Stimulated activated CD4-positive, alpha-beta T cell treated with anti-CD3 and anti-CD28 coated beads, Interleukin-12 subunit alpha, Interleukin-12 subunit beta, amount 100 ng/mL, for 24 hours (primary cell): ENCODE results near the gene NFATC4.

ENCODE experiments used
- DNase-seq, 2 experiments: peaks; one replicate each; pipeline ENCODE4 v3.0.0-alpha.2; 2020; ENCODE audit warnings: low read depth in 2 of 2

The NFATC4 gene

DNA sequence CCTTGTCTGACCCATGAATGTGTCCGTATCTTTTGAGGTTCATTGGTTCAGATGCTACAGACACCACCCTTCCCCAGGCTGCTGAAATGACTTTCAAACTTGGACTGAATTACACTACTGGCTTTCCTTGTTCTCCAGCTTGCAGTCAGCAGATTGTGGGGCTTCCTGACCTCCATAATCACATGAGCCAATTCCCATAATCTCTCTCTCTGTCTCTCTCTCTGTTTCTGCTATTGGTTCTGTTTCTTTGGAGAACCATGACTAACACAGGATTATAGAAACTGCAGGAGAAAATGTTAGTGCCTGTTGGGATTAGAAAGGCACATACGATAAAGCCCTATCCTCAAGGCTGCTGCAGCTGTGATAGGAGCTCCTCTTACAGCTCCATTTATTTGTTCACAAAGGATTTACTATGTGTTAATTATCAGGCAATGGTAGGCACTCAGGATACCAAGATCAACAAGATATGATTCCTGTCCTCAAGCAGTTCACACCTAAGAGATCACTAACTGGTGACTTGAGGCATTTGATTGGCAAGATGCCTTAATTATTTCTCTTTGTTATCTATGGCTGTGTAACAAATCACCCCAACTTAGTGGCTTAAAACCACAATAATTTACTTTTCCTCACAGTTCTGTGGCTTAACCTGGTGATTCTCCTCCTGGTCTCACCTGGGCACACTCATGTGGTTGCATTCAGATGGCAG is 20.6 kb downstream of the NFATC4 start:
- no peak for DNase-seq

DNA sequence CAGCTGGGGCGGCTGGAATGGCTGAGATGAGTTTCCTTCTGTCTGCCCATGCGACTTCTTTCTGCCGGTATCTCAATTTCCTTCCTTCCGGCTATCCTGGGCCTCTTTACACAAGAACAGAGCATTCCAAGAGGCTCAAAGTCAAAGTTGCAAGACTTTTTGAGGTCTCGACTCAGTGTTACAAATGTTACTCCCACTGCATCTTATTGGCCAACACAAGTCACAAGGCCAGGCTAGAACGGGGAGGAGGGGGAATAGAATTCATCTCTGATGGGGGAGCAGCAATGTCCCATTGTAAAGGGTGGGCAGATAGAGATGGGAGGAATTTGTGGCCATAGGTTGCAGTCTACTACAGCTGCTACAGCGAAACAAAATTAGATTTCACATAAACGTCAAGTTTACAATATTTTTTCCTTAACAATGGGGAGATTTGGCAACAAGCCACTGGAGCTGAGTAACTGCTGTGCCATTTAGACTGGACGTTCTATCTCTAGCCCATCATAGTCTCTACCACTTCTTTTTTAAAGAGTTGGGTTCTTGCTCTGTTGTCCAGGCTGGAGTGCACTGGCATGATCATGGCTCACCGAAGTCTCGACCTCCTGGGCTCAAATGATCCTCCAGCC is 21.4 kb downstream of the NFATC4 start:
- no peak for DNase-seq

GRCh38 chr14:24390701-24391468 is 22.9 kb downstream of the NFATC4 start:
- DNase-seq: no peak

DNA sequence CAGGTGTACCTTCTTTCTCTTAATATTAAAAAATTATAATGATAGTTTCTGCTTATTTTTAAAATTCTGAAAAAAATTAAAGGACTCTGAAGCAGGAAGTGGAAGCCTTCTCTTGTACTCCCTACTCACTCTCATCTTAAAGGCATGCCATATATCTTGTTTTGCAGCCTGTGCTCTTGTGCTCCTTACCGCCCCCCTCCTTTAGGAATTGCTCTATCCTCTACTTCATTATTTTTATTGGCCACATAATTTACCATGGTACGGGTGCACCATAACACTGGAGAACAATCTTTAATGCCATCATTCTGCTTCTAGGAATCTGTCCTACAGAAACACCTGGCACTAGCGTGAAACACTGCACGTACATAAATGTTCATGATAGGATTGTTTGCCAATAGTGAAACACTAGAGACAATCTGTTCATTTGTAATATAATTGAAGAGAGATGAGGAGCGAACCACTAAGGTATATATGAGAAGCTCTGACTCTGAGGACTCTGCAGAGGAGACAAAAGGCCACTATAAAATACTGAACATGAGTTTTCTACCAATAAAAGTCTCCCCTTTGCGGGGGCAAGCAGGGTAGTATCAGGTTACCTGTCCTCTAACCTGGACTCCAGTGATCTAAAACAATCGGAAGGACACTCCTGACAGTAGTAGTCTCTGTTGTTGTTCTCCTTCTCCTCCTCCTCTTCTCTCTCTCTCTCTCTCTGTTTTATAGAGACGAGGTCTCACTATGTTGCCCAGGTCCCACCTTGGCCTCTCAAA is 24.5 kb downstream of the NFATC4 start:
- DNase-seq: no peak

GRCh38 chr14:24394275-24394674 is 26.3 kb downstream of the NFATC4 start:
- no peak for DNase-seq

GRCh38 chr14:24395609-24396582 is 27.9 kb downstream of the NFATC4 start:
- DNase-seq: no peak

DNA sequence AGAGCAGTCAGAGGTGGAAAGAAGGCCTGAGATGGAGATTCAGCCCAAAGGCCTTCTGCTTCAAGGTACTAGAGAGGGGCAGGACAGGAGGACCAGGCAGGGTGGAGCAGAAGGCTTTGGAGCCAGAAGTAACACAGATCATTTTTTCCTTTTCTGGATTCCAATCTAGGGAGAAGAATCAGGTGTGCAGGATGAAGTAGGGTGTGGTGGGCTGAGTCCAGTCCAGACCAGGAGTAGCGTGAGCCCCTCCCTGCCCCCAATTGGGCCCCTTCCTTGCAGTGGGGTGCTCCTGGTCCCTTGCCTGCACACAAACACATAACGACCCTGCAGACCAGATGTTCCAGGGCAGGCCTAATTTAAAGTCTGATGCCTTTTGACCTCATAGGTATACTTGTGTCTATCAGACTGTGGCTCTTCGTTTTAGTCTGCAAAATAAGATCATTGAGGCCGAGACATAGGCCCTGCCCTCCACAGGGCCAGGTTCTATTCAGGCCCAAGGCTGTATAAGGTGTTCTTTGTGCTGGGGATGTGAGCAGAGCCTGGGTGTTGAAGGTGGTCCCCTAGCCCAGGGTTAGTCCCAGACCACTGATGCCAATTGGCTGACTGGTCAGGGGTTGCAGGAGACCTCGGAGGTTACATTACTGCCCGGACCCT is 29.8 kb downstream of the NFATC4 start:
- DNase-seq: no peak

DNA sequence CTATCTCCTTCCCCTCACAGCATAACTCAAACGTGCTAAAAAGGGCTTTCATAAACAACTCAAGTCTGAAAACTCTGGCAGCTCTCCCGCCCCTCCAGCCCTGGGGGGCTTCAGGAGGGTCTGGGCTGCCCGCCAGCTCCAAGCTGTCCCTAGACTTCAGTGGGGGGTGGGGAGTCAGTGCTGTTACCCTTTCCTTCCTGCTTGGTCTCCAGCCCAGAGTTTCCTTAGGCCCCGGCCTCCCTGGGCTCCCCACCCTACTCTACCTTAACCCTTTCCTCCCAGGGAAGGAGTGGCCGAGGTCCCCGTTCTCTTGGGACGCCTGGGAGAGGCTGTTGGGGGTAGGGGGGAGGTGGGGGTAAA is 30.3 kb downstream of the NFATC4 start:
- no peak for DNase-seq

GRCh38 chr14:24398653-24399446 is 30.9 kb downstream of the NFATC4 start, which contains the start of gene NYNRIN:
Gene NYNRIN (plus strand): TSS chr14:24399003. CDS start chr14:24399247, 244 bp downstream.
- no peak for DNase-seq

DNA sequence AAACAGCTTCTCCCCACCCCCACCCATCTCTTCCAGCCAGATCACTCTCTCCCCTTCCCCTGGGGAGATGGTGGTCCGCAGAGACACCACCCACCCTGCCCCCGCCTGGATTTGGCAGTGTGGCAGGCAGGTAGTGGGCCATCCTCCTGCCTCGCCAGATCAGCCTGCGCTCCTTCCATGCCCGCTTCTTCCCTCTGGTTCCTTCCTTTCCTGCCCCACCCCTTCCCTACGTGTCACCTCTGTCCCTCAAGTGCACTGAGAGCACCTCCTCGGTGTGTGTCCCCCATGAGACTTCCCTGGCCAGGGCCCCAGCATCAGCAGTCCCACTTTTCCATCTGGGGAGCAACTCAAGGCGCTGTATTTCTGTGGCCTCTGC is 31.5 kb downstream of the NFATC4 start:
- no peak for DNase-seq

DNA sequence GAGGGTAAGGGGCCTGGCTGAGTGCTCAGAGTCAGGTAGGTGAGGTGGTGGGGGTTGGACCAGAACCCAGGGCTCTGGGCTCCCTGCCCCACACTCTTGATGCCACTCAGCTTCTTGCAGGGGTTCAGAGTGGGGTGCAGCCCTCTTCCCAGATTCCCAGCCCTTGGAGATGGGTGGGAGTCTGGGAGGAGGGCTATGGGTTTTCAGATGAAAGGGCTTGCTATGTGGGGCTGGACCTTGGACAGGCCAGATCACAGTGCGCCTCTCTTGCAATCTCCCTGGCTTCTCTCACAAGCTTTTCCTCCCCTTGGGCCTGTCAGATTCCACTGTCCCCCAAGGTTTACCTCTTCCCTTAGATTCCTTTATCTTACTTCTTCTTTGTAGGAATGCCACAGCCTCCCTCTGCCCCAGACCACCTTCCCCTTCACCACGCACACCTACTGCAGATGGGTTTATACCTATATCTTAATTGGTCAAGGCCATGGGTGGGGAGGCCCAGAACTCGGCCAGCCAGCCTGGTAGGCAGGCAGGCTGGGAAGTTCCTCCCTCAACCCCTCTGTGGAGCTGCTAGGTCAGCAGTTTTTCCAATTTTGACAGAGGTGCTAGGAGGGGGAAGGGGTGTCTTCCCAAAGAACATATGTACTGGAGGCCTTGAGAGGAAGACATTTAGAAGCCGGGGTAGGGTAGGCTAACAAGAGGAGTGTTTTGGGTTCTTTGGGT is 32.2 kb downstream of the NFATC4 start:
- no peak for DNase-seq

- no peak for DNase-seq
These were observed 34.1 kb downstream of the NFATC4 start for GRCh38 chr14:24401810-24402702.

DNA sequence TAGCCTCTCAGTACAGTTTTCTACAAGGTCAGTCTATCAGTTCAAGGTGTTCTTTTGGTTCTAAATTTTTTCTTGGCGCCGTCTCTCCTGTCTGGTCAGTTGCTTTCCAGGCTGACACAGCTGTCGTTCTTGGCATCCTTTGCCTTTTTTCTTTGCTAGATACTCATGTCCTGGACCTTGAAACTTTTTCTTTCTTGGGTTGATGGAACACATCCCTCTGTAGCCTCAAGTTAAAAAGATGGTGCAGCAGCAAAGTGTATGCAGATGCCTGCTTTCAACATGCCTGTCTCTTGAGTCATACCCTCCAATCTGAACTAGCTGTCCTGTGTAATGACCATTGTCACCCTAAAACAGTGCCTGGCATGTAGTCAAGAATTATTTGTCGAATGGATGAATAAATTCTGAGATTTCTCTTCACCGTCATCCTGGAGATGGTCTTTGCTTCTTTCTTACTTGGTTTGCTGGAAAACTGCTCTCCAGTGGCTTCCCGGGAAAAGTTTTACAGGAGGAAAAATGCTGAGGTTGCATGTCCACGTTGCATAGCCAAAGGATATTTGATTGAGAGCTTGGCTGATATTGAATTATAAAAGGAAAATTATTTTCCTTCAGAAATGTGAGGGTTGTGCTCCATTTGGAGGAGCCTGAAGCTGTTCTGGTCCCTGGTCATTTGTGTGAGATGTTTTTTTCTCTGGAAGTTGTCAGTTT is 35.5 kb downstream of the NFATC4 start:
- no peak for DNase-seq

GRCh38 chr14:24404814-24405213 is 36.8 kb downstream of the NFATC4 start:
- no peak for DNase-seq

DNA sequence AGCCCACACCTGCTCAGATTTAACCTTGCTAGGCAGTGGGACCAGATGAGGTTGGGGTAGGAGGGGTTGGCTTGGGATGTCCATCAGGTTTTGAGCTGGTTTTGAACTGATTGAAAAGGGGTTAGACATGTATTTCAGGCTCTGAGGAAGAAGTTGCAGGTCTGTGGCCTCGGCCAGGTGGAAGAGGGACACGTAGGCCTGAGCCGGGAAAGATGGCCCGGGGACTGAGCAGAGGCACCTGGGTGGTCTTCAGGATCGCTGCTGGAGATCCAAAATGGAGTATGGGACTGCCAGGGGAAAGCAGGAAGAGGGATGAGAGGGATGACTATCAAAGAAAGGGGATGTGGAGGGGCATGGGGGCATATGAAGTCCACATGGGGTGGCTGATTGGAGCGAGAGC is 38.4 kb downstream of the NFATC4 start:
- DNase-seq: no peak

GRCh38 chr14:24407608-24408325 is 39.8 kb downstream of the NFATC4 start:
- DNase-seq: no peak

DNA sequence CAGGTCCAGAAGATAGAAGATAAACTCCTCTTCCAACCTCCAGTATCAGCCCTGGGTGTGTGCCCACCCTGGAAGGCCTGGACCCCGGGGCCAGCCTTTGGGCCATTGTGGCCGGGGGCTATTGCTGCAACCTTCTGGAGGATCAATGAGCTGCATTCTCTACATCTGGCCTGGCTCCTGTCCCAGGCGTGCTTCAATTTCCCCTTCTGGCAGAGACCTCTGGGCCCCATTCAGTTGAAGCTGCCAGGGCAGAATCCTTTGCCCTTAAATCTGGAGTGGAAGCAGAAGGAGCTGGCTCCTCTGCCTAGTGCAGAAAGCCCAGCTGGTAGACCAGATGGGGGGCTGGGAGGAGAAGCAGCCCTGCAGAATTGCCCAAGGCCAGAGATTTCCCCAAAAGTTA is 40.8 kb downstream of the NFATC4 start:
- DNase-seq: no peak
